Neuron (in vitro differentiated cells): ENCODE measurements around the gene PODXL2.

Experiments used
- H2AFZ ChIP-seq: one replicate; pipeline ENCODE4 v1.6.1; 2013; ENCODE audit warnings: low read depth, mild to moderate bottlenecking, inconsistent platforms, low read length, moderate library complexity
- H3K27me3 ChIP-seq: one replicate; pipeline ENCODE4 v1.6.1; 2013; ENCODE audit warnings: low read length; ENCODE audit not compliant: insufficient read depth
- H3K36me3 ChIP-seq: one replicate; pipeline ENCODE4 v1.6.1; 2013; ENCODE audit warnings: low read length; ENCODE audit not compliant: insufficient read depth
- H3K4me1 ChIP-seq: one replicate; pipeline ENCODE4 v1.6.1; 2013; ENCODE audit warnings: low read length; ENCODE audit not compliant: insufficient read depth
- H3K4me3 ChIP-seq: 2 replicates; pipeline ENCODE4 v1.5.1; 2013; ENCODE audit warnings: mild to moderate bottlenecking, low read length, moderate library complexity
- H3K9me3 ChIP-seq: one replicate; pipeline ENCODE4 v1.6.1; 2013; ENCODE audit warnings: low read length

PODXL2 gene

DNA sequence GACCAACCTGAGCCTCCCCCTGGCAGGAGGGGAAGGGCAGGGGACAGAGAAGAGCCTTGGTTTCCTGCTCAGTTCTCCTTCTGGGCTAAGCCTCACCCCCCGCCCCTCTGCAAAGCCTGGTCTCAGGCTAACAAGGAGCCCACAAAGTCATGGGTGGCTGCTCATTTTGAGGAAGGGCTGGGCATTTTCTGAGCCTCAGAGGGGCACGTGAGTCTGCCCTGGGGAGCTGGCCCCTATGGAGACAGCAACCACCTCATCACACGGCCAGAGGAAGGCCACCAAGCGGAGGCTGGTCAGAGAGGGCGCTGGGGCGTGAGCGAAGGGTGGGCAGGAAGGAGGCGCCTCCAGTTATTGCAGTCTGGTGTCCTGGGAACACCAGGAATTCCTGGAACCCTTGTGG lies 62.5 kb downstream of the PODXL2 start:
- no peak overlapping the region for H2AFZ ChIP-seq
- no peaks in the 10 kb centered on the region for H3K9me3 ChIP-seq
- H3K36me3 ChIP-seq: no peaks in the 10 kb centered on the region
- no peak overlapping the region for H3K4me3 ChIP-seq
- H3K4me1 ChIP-seq: peaks cover 8% of the 10 kb centered on the region
- peaks cover 5% of the 10 kb centered on the region for H3K27me3 ChIP-seq

GRCh38 chr3:127691974-127692373 lies 63.0 kb downstream of the PODXL2 start:
- Histone ChIP-seq H3K36me3 (no peaks in the 10 kb centered on the region), H3K4me3 (no peak overlapping the region), H2AFZ (no peak overlapping the region), H3K9me3 (no peaks in the 10 kb centered on the region), H3K4me1 (peaks cover 8% of the 10 kb centered on the region), H3K27me3 (peaks cover 5% of the 10 kb centered on the region)

GRCh38 chr3:127692501-127693335 lies 63.7 kb downstream of the PODXL2 start:
- no peak overlapping the region for H2AFZ ChIP-seq
- H3K9me3 ChIP-seq: no peaks in the 10 kb centered on the region
- H3K27me3 ChIP-seq: peaks cover 5% of the 10 kb centered on the region
- H3K4me1 ChIP-seq: peaks cover 10% of the 10 kb centered on the region
- H3K4me3 ChIP-seq: no peak overlapping the region
- no peaks in the 10 kb centered on the region for H3K36me3 ChIP-seq

DNA sequence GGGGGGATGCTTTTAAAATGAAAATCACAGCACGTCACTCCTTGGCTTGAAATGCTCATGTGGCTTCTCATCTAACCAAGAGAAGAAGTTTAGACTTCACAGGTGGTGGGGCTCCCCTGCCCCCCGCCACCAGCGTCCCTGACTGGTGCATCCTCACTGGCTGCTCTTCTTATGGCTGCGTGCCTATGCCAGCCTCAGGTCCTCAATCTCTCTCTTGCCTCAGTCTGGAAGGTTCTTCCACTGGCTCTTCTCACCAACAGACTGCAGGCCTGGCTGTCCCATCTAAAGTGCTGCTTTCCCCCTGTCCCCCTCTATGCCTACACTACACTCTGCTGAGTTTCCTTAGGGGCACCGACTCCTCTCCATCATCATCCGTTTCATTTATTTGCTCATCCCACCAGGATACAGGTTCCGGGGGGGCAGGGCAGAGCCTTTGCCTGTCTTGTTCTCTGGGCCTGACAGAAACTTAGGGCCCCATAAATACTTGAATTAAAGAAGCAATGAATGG lies 64.4 kb downstream of the PODXL2 start:
- peaks cover 14% of the 10 kb centered on the region for H3K4me1 ChIP-seq

GRCh38 chr3:127694467-127695215 lies 65.7 kb downstream of the PODXL2 start:
- Histone ChIP-seq H3K9me3 (no peaks in the 10 kb centered on the region), H3K4me3 (no peak overlapping the region), H3K27me3 (peaks cover 2% of the 10 kb centered on the region), H2AFZ (no peak overlapping the region), H3K4me1 (peaks cover 14% of the 10 kb centered on the region), H3K36me3 (no peaks in the 10 kb centered on the region)

More for the DNA sequence above, 64.4 kb downstream of the PODXL2 start:
- H3K27me3 ChIP-seq: peaks cover 5% of the 10 kb centered on the region
- no peaks in the 10 kb centered on the region for H3K36me3 ChIP-seq
- H3K4me3 ChIP-seq: no peak overlapping the region
- H3K9me3 ChIP-seq: no peaks in the 10 kb centered on the region
- no peak overlapping the region for H2AFZ ChIP-seq

- H3K4me3 ChIP-seq: peak overlapping the region; percentile 36
- H3K36me3 ChIP-seq: no peaks in the 10 kb centered on the region
- peaks cover 2% of the 10 kb centered on the region for H3K27me3 ChIP-seq
- H3K4me1 ChIP-seq: peaks cover 7% of the 10 kb centered on the region
- no peaks in the 10 kb centered on the region for H3K9me3 ChIP-seq
- peak overlapping the region; percentile 44 for H2AFZ ChIP-seq
Observed at GRCh38 chr3:127697551-127698240, 68.7 kb downstream of the PODXL2 start.

DNA sequence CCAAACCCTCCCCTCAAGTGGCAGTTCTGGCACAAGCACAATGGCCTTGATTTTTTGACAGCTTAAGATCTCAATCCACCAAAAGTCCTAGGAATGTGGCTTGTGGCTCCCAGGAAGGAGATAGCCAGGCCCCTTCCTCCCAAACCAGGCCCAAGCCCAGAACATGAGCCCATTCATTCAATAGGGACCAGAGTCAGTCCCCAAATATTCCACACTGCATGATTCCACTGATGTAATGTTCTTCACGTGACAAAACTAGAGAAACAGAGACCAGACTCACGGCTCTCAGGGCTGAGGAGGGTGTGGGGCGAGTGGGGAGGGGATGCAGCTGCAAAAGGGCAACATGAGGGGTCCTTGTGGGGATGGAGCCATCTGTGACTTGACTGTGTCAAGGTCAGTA lies 69.3 kb downstream of the PODXL2 start:
- H3K4me3 ChIP-seq: no peak overlapping the region
- no peaks in the 10 kb centered on the region for H3K9me3 ChIP-seq
- H3K27me3 ChIP-seq: peaks cover 2% of the 10 kb centered on the region
- no peak overlapping the region for H2AFZ ChIP-seq
- H3K4me1 ChIP-seq: peaks cover 7% of the 10 kb centered on the region
- no peaks in the 10 kb centered on the region for H3K36me3 ChIP-seq

GRCh38 chr3:127698691-127699415 lies 69.9 kb downstream of the PODXL2 start:
- Histone ChIP-seq H3K9me3 (no peaks in the 10 kb centered on the region), H3K27me3 (peaks cover 2% of the 10 kb centered on the region), H3K4me3 (no peak overlapping the region), H2AFZ (no peak overlapping the region), H3K36me3 (no peaks in the 10 kb centered on the region), H3K4me1 (peaks cover 7% of the 10 kb centered on the region)

- Histone ChIP-seq H3K9me3 (no peaks in the 10 kb centered on the region), H3K4me1 (peaks cover 7% of the 10 kb centered on the region), H3K36me3 (no peaks in the 10 kb centered on the region), H2AFZ (no peak overlapping the region), H3K27me3 (peaks cover 2% of the 10 kb centered on the region), H3K4me3 (no peak overlapping the region)
Observed at GRCh38 chr3:127699416-127700300, 70.7 kb downstream of the PODXL2 start.

DNA sequence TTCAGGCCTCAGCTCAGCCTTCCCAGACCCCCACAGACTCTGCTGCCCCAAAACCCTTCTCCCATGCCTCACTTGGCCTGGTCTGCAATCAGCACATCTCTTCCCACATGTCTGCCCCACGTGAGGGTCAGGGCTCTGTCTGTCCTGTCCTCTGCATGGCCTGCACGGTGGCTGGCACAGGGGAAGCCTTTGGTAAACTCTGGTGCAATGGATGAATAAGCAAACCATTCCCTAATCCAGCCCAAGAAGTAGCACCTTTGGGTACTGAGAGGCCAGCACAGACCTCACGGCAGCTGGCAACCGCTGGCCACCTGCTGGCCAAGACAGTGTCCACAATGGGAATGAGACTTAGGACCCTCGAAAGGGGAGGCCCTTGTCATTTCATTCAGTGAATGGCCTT lies 71.4 kb downstream of the PODXL2 start:
- Histone ChIP-seq H3K36me3 (no peaks in the 10 kb centered on the region), H3K4me3 (no peak overlapping the region), H2AFZ (no peak overlapping the region), H3K9me3 (no peaks in the 10 kb centered on the region), H3K27me3 (peaks cover 2% of the 10 kb centered on the region), H3K4me1 (peaks cover 7% of the 10 kb centered on the region)

DNA sequence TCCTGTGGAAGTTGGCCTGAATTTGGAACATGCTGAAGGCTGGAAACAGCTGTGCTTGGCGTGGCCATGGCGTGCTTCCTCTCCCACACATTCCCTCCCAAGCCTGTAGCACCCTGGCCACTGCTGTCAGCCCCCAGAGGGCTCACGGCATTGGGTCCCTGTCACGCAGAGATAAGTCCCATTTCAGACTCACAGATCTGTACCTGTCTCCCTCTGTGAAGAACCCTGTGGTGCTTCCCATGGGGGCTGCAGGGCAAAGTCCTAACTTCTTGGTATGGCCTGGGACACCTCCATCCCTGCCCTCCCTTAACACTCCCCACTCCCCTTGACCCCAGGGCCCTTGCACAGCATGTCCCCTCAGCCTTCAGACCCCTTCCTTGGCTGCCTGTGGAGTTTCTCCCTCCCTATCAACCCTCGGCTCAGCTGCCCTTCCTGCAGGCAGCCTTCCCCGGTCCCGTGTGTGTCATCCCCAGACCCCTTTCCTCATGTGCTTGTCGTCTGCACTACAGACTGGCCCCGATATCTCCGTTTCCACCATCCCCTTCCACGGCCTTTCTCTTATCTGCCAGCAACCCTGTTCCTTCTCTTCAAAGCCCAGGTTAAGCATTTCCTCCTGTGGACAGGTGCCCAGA lies 72.4 kb downstream of the PODXL2 start:
- Histone ChIP-seq H3K4me3 (no peak overlapping the region), H3K36me3 (no peaks in the 10 kb centered on the region), H3K9me3 (no peaks in the 10 kb centered on the region), H3K27me3 (peaks cover 2% of the 10 kb centered on the region), H3K4me1 (peaks cover 7% of the 10 kb centered on the region), H2AFZ (no peak overlapping the region)
